ENCODE measurements around the gene ERCC1.

GRCh38 chr19:45457776-45458175 lies 34.1 kb upstream of the ERCC1 start:
- TF ChIP-seq CTCF (IDR thresholded peaks at IDR 0.05), result no peak
- no peak for TF ChIP-seq SMAD3 (CRISPR knock-in tag; IDR thresholded peaks at IDR 0.05; ENCODE audit: borderline replicate concordance)
- no peak for TF ChIP-seq ATF2 (CRISPR knock-in tag; IDR thresholded peaks at IDR 0.05; ENCODE audit: borderline replicate concordance, low read depth)
- no peak for TF ChIP-seq ESRRA (CRISPR knock-in tag; IDR thresholded peaks at IDR 0.05; ENCODE audit: borderline replicate concordance)
- no peak for TF ChIP-seq NR3C1 (CRISPR knock-in tag; conservative IDR thresholded peaks at IDR 0.05; ENCODE audit: low read depth)
- no peak for TF ChIP-seq FOXP4 (CRISPR knock-in tag; IDR thresholded peaks at IDR 0.05)
- no peak for TF ChIP-seq NFE2L1 (CRISPR knock-in tag; IDR thresholded peaks at IDR 0.05)
- TF ChIP-seq MAX (CRISPR knock-in tag; IDR thresholded peaks at IDR 0.05), result no peak
- no peak for TF ChIP-seq GABPB1 (CRISPR knock-in tag; IDR thresholded peaks at IDR 0.05)
- no peak for TF ChIP-seq SP1 (CRISPR knock-in tag; conservative IDR thresholded peaks at IDR 0.05)
- TF ChIP-seq FOXJ3 (CRISPR knock-in tag; IDR thresholded peaks at IDR 0.05; ENCODE audit: borderline replicate concordance), result no peak
- no peak for TF ChIP-seq ZNF263 (CRISPR knock-in tag; IDR thresholded peaks at IDR 0.05; ENCODE audit: low read depth)
- no peak for TF ChIP-seq USF2 (CRISPR knock-in tag; IDR thresholded peaks at IDR 0.05)
- TF ChIP-seq ATF1 (CRISPR knock-in tag; IDR thresholded peaks at IDR 0.05), result no peak

Measured in WTC11 (cell line).